KMS-11 (cell line): ENCODE measurements around the gene KCNF1.

Source experiments
- H2AFZ ChIP-seq: fragments of 200-600 bp; sonication (generic); 2 replicates; pipeline ENCODE4 v1.6.1; 2016; ENCODE audit warnings: antibody characterized with exemption, mixed run types, low read depth
- H3K27ac ChIP-seq: fragments of 200-600 bp; sonication (generic); 2 replicates; pipeline ENCODE4 v1.6.1; 2016; ENCODE audit warnings: mild to moderate bottlenecking, mixed run types
- H3K27me3 ChIP-seq: fragments of 200-600 bp; sonication (generic); 2 replicates; pipeline ENCODE4 v1.6.1; 2017; ENCODE audit warnings: mild to moderate bottlenecking, low read depth, mixed run types, moderate library complexity; ENCODE audit not compliant: insufficient read depth
- H3K36me3 ChIP-seq: fragments of 200-600 bp; sonication (generic); 2 replicates; pipeline ENCODE4 v1.6.1; 2017; ENCODE audit warnings: mild to moderate bottlenecking, mixed run types; ENCODE audit not compliant: insufficient read depth
- H3K4me1 ChIP-seq: fragments of 200-600 bp; sonication (generic); 2 replicates; pipeline ENCODE4 v1.6.1; 2016; ENCODE audit warnings: mild to moderate bottlenecking, low read depth, mixed run types; ENCODE audit not compliant: poor library complexity, severe bottlenecking
- H3K4me2 ChIP-seq: fragments of 200-600 bp; sonication (generic); 2 replicates; pipeline ENCODE4 v1.7.0; 2016; ENCODE audit warnings: mild to moderate bottlenecking, mixed run types
- H3K4me3 ChIP-seq: fragments of 200-600 bp; sonication (generic); IDR thresholded peaks from 2 replicates; pipeline ENCODE4 v1.6.1; 2017; ENCODE audit warnings: low read depth, low read length, mixed read lengths; ENCODE audit not compliant: insufficient read depth
- H3K79me2 ChIP-seq: fragments of 200-600 bp; sonication (generic); 2 replicates; pipeline ENCODE4 v1.6.1; 2016; ENCODE audit warnings: low read depth, mixed run types; ENCODE audit not compliant: insufficient read depth
- H3K9ac ChIP-seq: fragments of 200-600 bp; sonication (generic); 2 replicates; pipeline ENCODE4 v1.6.1; 2016; ENCODE audit warnings: mild to moderate bottlenecking, mixed run types
- H4K20me1 ChIP-seq: fragments of 200-600 bp; sonication (generic); 2 replicates; pipeline ENCODE4 v1.6.1; 2016; ENCODE audit warnings: mild to moderate bottlenecking, mixed run types; ENCODE audit not compliant: insufficient read depth
- TF ChIP-seq, protein P1 (sequence below): fragments of 200-600 bp; sonication (generic); conservative IDR thresholded peaks from 2 replicates; pipeline ENCODE4 v1.6.1; 2017; ENCODE audit warnings: low read depth, mild to moderate bottlenecking, antibody characterized with exemption, low read length, moderate library complexity, mixed read lengths

KCNF1 gene

GRCh38 chr2:10913501-10914271 is 2.0 kb downstream of the KCNF1 start:
- Histone ChIP-seq H3K4me3 (no peak overlapping the region), H3K4me2 (no peak overlapping the region), H3K4me1 (no peaks in the 10 kb centered on the region), H4K20me1 (no peaks in the 10 kb centered on the region), H3K27me3 (no peaks in the 10 kb centered on the region), H2AFZ (no peak overlapping the region), H3K9ac (no peak overlapping the region), H3K79me2 (no peaks in the 10 kb centered on the region), H3K36me3 (no peaks in the 10 kb centered on the region), H3K27ac (no peak overlapping the region)
- TF ChIP-seq, protein P1, sequence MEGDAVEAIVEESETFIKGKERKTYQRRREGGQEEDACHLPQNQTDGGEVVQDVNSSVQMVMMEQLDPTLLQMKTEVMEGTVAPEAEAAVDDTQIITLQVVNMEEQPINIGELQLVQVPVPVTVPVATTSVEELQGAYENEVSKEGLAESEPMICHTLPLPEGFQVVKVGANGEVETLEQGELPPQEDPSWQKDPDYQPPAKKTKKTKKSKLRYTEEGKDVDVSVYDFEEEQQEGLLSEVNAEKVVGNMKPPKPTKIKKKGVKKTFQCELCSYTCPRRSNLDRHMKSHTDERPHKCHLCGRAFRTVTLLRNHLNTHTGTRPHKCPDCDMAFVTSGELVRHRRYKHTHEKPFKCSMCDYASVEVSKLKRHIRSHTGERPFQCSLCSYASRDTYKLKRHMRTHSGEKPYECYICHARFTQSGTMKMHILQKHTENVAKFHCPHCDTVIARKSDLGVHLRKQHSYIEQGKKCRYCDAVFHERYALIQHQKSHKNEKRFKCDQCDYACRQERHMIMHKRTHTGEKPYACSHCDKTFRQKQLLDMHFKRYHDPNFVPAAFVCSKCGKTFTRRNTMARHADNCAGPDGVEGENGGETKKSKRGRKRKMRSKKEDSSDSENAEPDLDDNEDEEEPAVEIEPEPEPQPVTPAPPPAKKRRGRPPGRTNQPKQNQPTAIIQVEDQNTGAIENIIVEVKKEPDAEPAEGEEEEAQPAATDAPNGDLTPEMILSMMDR = no peak

DNA sequence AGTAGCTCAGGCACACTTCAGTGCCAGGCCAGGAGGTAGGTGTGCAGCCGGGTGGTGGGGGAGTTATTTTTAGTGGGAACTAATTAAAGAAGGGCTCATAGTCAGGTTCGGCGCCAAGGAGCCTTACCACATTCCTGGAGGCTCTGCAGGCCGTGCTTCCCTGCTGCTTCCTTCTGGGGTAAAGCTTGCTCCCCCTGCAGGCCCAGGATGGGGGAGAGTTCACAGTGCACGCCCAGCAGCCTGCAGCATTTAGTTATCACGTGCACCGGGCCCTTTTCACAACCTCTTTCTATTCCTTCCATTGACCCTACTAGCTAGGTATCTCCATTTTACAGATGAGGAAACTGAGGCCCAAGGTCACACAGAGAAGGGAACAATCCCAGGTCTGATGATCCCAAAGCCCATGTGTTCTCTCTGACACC is 2.5 kb downstream of the KCNF1 start:
- Histone ChIP-seq H3K36me3 (no peaks in the 10 kb centered on the region), H2AFZ (no peak overlapping the region), H3K4me1 (no peaks in the 10 kb centered on the region), H3K27ac (no peak overlapping the region), H4K20me1 (no peaks in the 10 kb centered on the region), H3K79me2 (no peaks in the 10 kb centered on the region), H3K9ac (no peak overlapping the region), H3K27me3 (no peaks in the 10 kb centered on the region), H3K4me3 (no peak overlapping the region), H3K4me2 (no peak overlapping the region)
- TF ChIP-seq, protein P1 = no peak

DNA sequence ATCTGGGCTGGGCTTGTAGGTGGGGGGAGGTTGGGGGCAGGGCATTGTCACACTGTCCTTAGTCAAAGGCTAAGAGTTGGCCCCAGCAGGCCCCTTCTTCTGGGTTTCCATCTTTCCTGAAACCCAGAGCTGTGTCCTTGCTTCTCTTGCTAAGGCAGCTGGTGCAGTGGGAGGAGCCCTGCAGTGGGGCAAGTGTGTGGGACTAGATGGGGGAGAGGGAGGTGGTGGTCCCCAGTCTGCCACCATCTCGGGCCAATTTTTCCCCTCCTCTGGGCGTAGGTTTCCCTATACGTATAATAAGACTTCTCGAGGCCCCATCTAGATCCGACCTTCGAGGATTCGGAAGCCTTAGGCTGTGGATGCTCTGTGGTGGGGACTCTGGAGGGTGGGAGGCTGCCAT is 3.5 kb downstream of the KCNF1 start:
- Histone ChIP-seq H3K4me3 (no peak overlapping the region), H3K9ac (no peak overlapping the region), H3K79me2 (no peaks in the 10 kb centered on the region), H3K4me2 (no peak overlapping the region), H3K4me1 (no peaks in the 10 kb centered on the region), H3K27ac (no peak overlapping the region), H3K27me3 (no peaks in the 10 kb centered on the region), H2AFZ (no peak overlapping the region), H3K36me3 (no peaks in the 10 kb centered on the region), H4K20me1 (no peaks in the 10 kb centered on the region)
- TF ChIP-seq, protein P1 = no peak

GRCh38 chr2:10915731-10916276 is 4.1 kb downstream of the KCNF1 start:
- Histone ChIP-seq H3K4me3 (no peak overlapping the region), H3K4me1 (no peaks in the 10 kb centered on the region), H3K79me2 (no peaks in the 10 kb centered on the region), H3K27me3 (no peaks in the 10 kb centered on the region), H2AFZ (no peak overlapping the region), H3K27ac (no peak overlapping the region), H4K20me1 (no peaks in the 10 kb centered on the region), H3K9ac (no peak overlapping the region), H3K36me3 (no peaks in the 10 kb centered on the region), H3K4me2 (no peak overlapping the region)
- TF ChIP-seq, protein P1 = no peak
